SHP77 treated with DMSO at 0.1 percent for 48 hours (cell line): ENCODE data around the gene ZFP36L2.

ENCODE experiments used
- DNase-seq: peaks from one replicate; lab custom pipeline; 2025; lab: John Stamatoyannopoulos, UW

Gene ZFP36L2, protein sequence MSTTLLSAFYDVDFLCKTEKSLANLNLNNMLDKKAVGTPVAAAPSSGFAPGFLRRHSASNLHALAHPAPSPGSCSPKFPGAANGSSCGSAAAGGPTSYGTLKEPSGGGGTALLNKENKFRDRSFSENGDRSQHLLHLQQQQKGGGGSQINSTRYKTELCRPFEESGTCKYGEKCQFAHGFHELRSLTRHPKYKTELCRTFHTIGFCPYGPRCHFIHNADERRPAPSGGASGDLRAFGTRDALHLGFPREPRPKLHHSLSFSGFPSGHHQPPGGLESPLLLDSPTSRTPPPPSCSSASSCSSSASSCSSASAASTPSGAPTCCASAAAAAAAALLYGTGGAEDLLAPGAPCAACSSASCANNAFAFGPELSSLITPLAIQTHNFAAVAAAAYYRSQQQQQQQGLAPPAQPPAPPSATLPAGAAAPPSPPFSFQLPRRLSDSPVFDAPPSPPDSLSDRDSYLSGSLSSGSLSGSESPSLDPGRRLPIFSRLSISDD

DNA sequence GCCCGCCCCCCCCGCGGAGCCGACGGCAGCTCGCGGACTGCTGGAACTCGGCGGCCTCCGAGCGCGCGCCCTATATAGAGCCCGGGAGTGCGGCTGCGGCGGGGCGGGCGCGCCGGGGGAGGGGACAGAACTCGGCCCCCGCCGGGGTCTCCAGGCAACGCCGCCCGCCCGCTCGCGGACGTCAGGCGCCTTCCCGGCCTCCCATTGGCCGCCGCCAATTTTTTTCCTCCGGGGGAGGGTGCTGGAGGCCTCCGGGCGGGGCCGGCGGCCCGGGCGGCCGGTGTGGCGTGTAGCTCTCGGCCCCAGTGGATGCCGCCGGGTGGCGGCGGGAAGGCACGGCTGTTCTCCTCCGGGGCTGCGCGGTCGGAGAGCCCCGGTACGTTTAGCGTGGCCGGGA, at the start of gene ZFP36L2:
TSS of gene ZFP36L2 (minus strand) at position 49 of the 397 bp plus-strand sequence. CDS start 291 bp downstream, outside the sequence.
- DNase-seq: peak; percentile 72

DNA sequence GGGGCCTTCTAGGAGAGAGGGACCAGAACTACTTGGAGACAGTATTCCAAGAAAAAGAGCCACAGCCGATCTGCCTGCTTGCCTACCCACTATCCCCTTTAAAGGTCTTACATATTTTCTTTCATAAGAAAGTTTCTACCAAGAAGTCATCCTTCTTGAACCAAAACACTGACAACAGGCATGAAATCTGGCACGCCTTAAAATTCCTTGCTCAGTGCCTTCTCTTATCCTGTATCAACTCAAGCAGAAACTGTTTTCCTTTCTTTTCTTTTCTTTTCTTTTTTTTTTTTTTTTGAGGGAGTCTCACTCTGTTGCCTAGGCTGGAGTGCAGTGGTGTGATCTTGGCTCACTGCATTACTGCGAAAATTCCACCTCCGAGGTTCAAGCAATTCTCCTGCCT, 48.3 kb upstream of the ZFP36L2 start:
- DNase-seq: no peak

DNA sequence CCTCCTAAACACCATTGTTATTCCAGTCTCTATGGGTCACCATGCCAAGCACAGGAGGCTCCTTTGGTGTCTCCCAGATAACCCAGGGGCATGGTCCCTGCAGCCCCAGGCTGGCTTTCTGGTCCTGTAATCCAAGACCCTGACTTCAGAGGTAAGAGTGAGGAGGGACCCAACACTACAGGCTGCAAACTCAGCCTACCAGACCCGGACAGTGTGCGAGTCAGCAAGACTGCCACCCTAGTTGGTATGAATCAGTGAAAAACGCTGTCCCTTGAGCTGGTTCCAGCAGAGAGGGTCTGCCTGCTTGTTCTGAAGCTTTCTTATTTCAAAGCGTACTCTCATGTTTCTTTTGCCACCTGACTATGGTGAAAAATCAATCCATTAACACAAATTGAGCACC, 47.6 kb upstream of the ZFP36L2 start:
- no peak for DNase-seq

DNA sequence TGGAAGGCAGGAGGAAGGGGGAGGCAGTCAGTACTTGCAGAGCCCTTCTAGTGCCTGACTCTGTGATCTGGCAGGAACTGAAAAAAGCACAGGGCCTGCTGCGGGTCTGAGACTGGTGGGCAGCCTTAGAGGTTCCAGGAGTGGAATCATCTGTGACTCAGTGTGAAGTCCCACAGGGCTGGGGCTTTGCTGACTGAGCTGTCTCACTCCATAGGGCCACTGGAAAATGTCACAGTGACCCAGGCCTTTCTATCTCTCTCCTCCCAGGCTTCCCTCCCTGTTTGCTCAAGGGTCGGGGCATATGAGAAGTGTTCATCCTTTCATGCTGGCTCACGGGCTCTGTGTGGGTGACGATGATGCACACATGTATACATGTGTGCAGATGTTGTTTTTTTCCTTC, 47.1 kb upstream of the ZFP36L2 start:
- DNase-seq: no peak

DNA sequence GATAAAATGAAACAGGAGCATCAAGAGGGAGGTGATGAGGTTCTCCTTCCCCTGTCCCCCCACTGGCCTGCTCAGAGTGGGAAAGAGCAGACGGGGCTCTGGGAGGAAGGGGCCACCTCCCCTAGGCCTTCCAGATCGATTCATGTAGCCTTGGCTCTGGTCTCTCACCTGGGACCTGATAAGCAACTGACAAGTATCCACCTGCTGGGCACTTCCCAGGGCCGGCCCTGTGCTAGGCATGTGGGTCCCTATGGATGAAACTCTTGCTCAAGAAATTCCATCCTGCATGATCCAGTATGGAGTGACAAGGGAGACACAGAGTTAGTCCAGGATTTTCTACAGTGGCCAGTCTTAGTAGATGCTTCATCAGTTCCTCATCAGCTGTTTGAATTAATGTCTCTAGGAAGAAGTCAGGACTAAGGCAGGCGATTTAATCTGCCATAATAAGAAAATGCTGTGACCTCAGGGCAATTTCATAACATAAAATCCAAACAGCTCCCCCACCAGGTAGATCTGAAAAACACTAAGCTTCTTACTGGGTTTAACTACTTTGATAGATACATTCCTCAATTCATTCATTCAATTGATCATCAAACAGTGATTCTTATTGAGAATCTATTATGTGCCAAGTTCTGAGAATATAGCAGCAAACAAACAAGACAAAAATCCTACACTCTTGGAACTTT, 44.7 kb upstream of the ZFP36L2 start:
- DNase-seq: no peak

DNA sequence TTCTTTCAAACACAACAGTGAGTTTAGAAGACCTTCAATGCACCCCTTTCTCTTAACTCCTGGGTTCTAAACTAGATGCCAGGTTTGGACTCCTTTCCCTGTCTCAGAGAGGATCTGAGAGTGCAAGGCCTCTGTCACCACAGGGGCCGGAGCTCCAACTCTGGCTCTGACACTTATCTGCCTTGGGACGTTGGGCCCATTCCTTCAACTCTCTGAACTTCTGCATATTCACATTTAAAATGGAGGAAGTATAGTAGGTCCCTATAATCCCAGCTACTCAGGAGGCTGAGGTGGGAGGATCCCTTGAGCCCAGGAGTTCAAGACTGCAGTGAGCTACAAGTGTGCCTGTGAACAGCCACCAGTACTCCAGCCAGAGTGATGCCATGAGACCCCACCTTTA, 44.1 kb upstream of the ZFP36L2 start:
- DNase-seq: no peak

DNA sequence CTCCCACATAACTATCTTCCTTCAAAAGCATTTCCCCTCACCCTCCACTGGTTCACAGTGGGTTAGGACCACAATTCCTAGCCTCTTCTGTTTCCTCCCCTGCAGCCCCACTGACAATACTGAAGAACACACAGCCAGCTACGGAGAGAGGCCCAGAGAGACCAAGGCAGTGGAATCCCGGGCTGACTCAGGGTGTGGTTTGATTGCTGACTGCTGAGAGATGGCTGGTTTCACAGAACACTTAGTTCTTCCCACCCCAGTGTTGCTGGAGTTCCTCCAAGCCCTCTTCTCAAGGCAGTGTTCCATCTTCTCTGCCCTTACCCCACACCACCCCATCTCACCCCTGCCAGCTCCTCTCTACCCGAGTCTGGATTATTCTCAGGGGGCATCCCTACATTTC, 43.3 kb upstream of the ZFP36L2 start:
- DNase-seq: peak; percentile 52

DNA sequence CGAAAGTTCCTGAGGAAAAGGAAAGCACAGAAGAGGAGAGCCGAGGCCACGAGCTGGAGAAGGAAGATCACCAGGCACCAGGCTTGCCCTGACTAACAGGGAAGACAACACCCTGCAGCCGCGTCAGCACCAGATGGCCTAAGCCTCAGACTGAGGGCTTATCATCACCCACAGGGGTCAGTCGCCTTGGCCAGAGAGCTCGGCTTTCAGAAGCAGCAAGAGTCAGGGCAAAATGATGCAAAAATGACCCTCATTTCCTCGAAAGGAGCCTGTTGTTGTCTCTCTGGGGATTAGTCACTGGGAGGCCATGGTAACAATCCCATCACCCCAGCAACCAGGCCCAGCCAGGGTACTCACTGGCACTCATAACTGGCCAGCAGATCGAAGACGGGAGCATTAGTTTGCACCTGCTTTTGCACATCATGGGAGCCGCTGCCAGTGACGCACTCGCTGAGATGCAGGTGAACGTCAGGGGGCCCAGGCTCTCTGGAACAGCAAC, 42.7 kb upstream of the ZFP36L2 start:
- peak; percentile 94 for DNase-seq

DNA sequence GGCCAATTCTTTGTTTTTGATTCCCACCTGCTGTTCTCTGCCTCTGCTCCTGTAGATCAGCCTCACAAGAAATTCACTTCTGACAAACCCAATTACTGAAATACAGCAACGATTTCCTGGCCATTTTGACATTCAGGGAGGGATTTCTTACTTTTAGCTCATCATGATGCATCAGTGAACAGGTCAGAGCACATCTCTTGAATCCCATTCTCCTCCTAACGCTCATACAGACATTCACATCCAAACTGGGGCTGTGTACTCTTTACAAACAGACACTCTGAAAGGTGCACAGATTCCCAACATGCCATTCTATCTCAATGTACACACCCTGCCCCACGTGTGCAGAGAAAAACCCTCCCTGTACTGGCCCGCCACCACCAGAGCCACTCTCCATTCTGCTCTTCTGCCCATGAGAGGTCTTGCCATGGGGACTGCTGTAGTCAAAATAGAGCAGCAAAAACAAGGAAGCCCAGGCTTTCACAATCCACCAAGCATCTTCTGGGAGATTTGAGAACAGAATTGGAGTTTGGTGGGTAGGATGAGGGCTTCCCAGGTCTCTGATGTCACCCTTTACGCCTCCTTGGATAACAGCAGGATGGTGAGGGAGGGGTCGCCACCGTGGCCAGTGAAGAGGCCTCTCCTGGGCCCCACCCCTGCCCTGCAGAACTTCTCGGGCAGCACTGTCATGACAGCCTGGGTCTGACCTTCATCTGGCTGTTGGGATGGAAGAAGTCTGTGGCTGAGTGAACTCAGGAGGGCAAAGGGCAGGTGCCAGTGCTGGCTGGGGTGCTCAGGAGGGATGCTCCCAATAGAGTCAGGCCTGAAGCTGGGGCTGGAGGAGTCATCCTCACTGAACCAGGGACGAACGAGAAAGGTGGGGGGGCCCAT, 41.9 kb upstream of the ZFP36L2 start:
- no peak for DNase-seq

DNA sequence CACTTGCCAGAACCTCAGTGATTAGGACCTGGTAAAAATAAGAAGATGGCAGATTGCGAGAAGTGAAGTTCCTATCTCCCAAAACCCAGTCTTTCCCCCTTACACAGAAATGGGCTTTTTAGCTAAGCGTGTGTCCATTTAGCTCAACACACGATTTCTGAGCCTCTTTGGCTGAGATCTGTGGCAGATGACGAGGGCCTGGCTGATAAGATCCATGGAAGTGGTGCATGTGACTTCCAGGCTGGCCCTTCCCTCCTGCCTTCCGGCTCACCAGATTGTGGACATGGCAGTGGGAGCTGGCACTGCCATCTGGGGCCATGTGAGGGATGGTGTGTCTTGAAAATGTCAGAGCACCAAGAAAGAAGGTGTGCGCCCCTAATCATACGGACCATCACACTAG, 41.0 kb upstream of the ZFP36L2 start:
- DNase-seq: no peak

DNA sequence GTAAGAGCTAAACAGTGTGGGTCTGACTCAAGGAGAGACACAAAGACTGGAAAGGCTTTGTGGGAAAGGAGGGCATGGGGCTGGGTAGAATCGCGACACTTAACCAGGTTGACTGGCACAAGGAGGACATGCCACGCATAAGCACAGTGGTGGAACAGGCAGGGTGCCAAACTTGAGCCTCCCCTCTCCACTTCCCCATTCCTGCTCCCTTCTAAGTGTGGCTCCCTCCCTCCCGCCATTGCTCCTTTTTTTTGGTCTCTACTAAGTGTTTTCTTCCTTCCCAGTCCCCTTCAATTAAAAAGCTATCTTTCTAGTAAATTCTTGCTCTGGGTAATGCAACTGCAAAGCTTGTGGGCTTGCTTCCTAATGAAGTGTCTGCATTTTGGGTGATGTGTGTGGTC, 40.3 kb upstream of the ZFP36L2 start:
- no peak for DNase-seq

DNA sequence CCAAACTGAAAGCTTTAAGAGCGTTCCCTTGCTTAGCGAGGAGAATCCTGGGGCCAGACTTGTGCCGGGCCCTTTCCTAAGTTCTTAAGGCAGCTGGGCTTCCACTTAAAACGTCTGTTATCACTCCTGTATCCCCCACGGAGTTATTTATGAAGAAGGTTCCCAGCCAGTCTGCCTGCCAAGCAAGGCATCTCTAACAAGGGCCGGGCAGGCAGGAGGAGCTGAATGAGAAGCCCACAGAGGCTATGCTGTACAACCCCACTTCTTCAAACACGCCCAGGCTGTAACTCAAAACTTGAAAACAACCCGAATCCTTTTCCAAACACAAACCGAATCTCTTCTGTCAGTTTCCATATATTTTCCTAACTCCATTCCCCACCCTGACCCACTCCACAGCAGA, 39.0 kb upstream of the ZFP36L2 start:
- no peak for DNase-seq

DNA sequence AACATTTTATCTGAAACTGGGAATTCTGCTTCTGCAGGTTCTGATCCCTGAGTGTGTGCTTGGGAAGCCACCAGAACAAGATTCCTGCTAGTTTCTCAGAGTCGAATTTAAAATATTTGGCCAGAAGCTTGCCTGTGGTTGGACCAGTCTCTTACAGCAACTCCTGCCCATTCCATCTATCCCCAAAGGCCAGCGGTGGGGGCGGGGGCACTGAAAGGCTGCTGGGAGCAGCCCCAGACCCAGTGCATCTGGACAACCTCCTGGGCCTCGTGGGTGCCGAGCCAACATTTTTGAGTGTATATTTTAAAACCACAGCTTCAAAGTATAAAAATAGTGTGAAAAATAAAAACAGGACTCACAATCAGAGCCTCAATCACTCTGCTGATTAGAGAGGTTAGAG, 38.6 kb upstream of the ZFP36L2 start:
- no peak for DNase-seq

DNA sequence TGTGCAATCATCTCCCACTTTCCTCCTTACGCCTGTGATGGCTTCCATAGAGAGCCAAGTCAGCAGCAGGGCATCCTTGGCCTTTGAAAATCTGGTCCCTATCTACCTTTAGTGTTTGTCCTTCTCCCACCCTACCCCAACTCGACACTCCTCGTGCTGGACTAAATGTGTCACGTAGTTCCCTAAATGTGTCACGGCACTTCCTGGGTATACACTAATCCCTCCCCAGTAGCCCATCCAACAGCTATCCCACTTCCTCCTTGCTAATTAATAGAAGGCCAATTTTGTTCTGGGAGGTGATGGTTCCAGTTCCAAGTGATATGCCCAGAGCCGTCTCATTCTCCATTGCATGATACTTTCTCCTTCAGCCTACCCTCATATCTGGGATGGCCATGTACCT, 36.5 kb upstream of the ZFP36L2 start:
- no peak for DNase-seq

DNA sequence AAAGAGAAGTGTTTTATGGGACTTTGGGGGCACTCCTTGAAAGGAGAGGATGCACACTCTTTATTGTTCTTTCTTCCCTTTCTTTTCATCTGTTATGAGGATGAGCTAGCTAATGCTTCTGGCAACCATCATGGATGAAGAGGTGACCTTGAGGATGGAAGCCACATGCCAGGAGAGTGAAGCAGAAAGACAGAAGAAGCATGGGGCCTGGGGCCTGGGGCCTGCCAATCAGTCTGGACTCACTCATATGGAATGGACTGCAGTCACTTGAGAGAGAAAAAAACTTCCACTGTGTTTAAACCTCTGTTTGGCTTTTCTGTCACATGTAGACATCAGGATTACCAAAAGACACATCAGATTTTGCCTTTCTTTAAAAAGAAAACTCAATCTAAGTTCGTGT, 35.8 kb upstream of the ZFP36L2 start:
- DNase-seq: no peak

DNA sequence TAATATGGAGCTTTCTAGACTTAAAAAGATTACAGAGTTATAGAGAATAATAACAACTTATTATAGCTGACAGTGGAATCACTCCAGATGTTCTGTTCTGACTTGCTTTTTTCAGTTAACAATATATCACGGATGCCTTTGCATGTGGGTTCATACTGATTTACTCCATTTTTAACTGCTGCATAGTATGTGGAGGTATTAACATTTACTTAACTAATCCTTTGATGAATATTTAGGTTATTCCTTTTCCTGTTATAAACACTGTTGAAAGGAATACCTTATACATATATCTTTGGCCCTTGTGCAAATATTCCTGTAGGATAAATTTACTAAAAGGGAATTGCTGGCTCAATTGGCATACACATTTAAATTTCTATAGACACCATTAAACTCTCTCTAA, 33.1 kb upstream of the ZFP36L2 start:
- DNase-seq: no peak

DNA sequence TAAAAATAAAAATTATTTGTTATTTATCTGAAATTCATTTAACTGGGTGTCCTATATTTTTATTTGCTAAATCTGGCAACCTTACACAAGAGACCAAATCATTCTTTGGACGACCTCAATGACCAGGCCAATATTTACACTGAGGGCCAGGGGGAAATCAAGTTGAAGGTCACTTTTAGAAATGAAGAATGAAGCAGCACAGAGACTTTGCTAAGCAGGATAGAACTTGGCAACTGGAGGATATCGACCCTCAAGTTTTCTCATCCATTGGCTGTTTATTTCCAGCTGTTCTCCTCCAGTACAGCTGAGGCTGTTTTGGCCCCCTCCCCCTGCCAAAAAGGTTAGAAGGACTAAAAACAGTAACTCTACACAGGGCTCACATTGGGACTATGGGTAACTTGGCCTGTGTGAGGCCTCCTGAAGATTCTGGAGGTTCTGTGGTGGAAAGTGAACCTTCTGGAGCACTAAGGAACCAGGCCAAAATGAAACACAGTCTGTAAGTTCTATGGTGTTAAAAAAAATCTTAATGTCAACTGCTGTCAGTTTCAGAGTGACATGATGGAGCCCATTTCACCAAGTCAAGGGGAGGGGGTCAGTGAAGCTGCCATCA, 32.2 kb upstream of the ZFP36L2 start:
- DNase-seq: no peak

DNA sequence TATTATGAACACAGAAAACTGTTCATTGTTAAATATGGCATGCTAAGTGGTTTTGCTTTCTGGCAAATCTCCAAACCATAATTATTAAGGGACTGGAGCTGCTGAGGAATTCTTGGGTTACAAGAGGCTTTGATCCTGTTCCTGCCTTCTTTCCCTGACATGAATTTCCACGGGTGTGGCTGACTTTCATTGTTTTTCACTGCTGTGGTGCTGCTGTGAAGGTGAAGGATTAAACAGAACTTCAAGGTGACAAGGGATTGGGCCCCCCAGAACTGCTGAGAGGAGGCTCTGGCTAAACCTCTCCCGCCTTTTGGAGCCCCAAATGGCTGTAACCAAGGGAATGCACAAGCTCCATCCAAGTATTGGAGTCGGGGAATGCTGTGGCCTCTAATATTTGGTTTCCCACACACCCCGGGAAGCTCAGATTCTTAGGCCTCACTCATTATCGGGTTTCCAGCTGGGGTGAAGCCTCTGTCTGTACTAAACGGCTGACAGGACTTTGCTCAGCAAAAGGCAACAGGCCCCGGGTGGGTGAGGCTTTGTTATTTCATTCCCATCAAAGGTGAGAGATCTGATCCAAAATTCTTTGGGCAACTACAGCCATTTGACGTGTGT, 29.0 kb upstream of the ZFP36L2 start:
- DNase-seq: no peak

DNA sequence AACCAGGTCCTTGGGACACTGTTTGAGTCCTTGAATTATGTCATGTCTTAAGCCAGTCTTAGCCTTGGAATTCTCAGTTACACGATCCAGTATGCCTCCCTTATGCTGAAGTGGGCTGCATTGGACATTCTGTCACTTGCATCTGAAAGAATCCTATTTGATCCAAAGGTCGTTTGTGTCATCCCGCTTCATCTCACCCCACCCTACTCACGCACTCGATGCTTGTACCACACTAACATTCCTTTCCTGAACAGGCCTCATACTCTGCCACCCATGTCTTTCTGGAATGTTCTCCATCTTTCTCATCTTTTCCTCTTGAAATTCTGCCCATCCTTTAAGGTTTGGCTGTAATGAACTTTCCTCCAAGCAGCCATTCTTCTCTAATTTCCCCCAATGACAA, 27.9 kb upstream of the ZFP36L2 start:
- no peak for DNase-seq

DNA sequence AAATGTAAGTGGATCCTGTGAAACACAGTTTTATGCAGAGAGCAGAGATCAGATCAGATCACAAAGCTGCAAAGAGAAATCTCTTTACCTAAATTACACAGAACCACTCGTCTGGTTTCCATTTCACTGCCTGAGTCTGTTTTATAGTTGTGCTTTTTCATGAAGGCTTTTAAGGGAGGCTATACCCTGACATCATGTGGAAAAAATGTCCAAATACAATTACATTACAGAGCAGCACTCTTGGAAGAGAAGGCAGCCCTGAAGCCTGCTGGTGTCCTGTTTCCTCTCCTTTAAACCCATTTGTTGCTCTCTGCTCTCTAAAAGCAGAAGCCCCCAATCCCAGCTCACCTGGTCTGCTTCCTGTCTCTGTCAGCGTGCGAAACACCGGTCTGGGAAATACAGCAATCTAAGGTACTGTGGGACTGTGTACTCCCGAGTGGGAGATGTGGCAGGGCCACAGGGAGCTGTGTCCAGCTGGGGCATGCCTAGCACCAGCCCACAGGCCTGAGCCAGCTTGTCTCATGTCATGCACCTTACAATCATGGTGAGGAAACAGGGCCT, 24.8 kb upstream of the ZFP36L2 start:
- DNase-seq: no peak

DNA sequence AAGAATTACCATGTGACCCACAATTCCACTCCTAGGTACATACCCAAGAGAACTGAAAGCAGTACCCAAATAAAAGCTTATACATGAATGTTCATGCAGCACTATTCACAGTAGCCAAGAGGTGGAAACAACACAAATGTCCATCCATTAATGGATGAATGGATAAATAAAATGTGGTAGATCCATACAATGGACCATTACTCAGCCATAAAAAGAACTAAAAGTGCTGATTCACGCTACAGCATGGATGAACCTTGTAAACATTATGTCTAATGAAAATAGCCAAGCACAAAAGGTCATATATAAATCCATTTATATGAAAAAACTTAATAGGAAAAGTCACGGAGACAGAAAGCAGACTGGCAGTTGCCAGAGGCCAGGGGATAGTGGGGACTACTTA, 23.6 kb upstream of the ZFP36L2 start:
- DNase-seq: no peak
